Measurements from ENCODE around the gene PFDN6.
"Not testable (repeated sequence)": the region's sequence is repeated elsewhere in the genome, so short reads cannot be mapped to it uniquely, and the experiment has no call there.

The PFDN6 gene

DNA sequence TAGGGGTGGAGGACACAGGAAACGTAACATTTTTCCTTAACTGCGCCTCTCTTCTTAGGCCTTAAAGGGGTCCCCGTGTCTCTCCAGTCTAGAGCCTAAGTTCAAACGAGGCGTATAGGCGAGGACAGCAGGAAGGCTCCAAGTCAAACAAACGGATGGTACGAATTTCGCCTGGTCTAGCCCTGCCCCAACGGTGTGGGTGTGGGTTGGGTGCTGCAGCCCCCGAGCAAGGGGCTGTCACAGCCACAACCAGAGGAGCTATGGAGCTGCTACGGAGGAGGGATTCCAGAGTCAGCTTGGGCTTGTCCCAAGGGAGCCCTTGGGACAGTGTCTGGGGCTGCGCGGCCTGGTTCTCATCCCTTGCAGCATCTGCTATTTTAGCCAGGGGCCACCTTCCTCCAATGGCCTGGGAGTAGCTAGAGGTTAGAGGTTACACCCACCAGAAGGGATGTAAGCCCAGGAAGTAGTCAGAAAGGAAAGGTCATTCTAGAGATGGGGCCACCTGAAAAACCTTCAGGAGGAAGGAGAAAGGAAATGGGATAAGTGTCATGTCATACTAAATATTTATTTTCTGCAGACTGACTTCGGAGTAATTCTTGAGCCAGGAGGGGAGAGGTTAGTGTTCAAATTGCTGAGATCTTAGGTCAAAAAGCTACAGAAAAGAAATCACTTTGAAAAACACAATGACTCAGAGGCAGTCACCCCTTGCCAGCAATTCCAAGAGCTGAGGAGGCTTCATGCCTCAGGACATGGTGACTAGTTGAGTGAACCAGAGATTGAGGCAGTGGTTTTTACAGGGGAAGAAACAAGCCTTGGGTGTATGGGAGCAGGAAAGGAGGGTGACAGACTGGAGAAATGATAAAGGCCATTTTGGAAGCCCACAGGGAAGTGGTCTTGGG lies 39.4 kb upstream of the PFDN6 start:
- TF ChIP-seq, protein P1, sequence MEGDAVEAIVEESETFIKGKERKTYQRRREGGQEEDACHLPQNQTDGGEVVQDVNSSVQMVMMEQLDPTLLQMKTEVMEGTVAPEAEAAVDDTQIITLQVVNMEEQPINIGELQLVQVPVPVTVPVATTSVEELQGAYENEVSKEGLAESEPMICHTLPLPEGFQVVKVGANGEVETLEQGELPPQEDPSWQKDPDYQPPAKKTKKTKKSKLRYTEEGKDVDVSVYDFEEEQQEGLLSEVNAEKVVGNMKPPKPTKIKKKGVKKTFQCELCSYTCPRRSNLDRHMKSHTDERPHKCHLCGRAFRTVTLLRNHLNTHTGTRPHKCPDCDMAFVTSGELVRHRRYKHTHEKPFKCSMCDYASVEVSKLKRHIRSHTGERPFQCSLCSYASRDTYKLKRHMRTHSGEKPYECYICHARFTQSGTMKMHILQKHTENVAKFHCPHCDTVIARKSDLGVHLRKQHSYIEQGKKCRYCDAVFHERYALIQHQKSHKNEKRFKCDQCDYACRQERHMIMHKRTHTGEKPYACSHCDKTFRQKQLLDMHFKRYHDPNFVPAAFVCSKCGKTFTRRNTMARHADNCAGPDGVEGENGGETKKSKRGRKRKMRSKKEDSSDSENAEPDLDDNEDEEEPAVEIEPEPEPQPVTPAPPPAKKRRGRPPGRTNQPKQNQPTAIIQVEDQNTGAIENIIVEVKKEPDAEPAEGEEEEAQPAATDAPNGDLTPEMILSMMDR (conservative IDR thresholded peaks at IDR 0.05): no peak
- peak; percentile 36; the same call in 1 of the 2 replicates for TF ChIP-seq ZFX (IDR thresholded peaks at IDR 0.05)

DNA sequence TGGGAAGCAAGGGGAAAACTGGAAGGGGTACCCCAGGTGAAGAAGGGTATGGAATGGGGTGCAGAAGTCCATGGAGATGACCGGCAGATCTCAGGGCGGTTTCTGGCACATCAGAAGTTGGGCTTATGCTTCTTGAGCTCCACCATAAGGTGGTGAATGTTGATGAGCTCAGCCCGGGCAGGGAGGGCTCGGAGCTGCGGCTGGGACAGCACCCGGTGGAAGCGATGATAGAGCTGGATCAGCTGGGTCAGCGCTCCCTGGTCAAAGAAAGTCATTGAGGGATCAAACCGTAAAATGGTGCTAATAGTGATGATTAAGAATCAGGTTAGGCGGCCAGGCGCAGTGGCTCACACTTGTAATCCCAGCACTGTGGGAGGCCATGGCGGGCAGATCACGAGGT lies 38.7 kb upstream of the PFDN6 start:
- TF ChIP-seq, protein P1 (conservative IDR thresholded peaks at IDR 0.05): no peak
- no peak for TF ChIP-seq ZFX (IDR thresholded peaks at IDR 0.05)
- H3K27ac ChIP-seq: peak overlapping the region; percentile 95

More for the DNA sequence above, 39.4 kb upstream of the PFDN6 start:
- H3K27ac ChIP-seq: peak overlapping the region; percentile 95

DNA sequence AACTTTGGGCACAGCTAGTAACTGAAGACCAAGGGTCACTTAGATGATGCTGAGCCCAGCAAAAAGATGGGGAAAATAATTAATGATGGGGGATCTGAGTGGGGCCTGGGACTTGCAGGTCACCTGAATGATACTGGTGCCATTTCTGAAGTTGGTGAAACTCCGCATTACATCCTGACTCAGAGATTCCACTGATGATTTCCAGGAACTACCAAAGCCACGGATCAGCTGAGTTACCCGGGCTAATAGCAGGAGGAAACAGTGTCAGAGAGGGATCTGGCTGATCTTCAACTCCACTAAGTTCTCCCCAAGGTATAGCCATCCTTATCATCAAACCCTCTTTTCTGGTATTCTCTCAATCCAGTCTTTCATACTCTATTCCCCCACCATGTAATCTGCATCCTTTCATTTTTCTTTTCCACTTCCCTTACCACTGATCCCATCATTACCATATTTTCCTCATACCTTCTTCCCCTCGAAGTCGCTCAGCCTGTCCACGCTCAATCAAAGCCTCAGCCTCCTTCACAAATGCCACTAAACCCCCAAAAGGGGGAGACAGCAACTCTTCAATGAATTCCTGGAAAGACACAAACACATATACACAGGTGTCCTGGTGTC lies 37.9 kb upstream of the PFDN6 start:
- TF ChIP-seq ZFX (IDR thresholded peaks at IDR 0.05): no peak
- TF ChIP-seq, protein P1 (conservative IDR thresholded peaks at IDR 0.05): no peak
- no peak overlapping the region for H3K27ac ChIP-seq

DNA sequence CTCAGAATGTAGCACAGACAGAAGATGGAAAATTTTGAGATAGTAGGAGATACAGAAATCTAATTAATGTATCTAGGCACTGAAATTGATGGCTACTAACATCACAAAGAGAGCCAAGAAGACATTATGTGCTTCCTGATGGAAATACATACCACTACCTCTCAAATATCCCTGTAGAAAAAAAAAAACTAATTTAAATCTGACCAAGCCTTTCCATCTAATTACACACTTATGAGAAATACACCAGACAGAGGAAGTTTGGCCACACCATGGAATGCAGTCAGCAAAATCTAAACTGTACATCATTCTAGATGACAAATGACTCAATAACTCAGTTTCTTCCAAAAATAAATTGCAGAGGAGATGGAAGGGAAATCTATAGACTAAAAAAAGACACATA lies 36.6 kb upstream of the PFDN6 start:
- no peak for TF ChIP-seq ZFX (IDR thresholded peaks at IDR 0.05)
- TF ChIP-seq, protein P1 (conservative IDR thresholded peaks at IDR 0.05): no peak

DNA sequence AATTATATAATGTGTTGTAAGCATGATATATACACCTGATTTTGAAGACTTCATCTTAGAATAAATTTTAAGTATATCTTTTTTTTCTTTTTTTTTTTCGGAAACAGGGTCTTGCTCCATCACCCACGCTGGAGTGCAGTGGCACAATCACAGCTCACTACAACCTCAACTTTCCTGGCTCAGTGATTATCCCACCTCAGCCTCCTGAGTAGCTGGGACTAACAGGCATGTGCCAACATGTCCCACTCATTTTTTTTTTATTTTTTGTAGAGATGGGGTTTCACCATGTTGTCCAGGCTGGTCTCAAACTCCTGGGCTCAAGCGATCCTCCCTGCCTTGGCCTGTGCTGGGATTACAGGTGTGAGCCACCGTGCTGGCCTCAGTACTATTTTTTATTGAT lies 34.8 kb upstream of the PFDN6 start:
- TF ChIP-seq ZFX (IDR thresholded peaks at IDR 0.05): no peak
- TF ChIP-seq, protein P1 (conservative IDR thresholded peaks at IDR 0.05): no peak
- no peak overlapping the region for H3K27ac ChIP-seq

More for the DNA sequence above, 36.6 kb upstream of the PFDN6 start:
- no peak overlapping the region for H3K27ac ChIP-seq

DNA sequence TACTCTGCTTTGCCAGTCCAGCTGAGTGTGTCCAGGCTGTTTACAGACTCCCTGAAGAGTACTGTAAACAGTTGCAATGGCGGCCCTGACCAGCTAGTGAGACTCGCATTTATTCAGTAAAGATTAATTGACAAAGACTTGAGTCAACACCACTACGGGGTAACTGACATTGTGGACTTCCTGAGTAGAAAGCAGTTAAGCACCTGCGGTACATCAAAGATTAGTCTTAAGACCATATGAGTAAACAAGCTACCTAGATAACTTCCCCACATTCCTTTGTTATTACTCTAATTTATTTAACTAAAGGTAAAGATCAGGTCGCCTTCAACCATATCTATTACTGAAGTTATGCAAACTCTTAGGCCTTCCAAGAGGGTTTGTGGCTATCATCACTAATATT lies 30.4 kb upstream of the PFDN6 start:
- no peak for TF ChIP-seq ZFX (IDR thresholded peaks at IDR 0.05)
- TF ChIP-seq, protein P1 (conservative IDR thresholded peaks at IDR 0.05): no peak
- H3K27ac ChIP-seq: no peak overlapping the region

DNA sequence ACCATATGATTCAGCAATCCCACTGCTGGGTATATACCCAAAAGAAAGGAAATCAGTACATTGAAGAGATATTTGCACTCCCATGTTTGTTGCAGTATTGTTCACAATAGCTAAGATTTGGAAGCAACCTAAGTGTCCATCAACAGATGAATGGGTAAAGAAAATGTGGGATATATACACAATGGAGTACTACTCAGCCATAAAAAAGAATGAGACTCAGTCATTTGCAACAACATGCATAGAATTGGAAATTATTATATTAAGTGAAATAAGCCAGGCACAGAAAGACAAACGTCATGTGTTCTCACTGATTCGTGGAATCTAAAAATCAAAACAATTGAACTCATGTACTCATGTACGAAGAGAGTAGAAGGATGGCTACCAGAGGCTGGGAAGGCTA lies 26.9 kb upstream of the PFDN6 start:
- H3K27ac ChIP-seq: not testable (repeated sequence)
